ENCODE results near the gene UPP1.
"Not testable (repeated sequence)": the region's sequence is repeated elsewhere in the genome, so short reads cannot be mapped to it uniquely, and the experiment has no call there.

The UPP1 gene

GRCh38 chr7:48112401-48113165 lies 23.5 kb downstream of the UPP1 start:
- DNase-seq (ENCODE audit: low read depth): no peak

GRCh38 chr7:48113275-48113674 lies 24.2 kb downstream of the UPP1 start:
- no peak for DNase-seq (ENCODE audit: low read depth)

- no peak for DNase-seq (ENCODE audit: low read depth)
These were observed 25.1 kb downstream of the UPP1 start for GRCh38 chr7:48114115-48114514.

GRCh38 chr7:48114589-48114988 lies 25.5 kb downstream of the UPP1 start:
- no peak for DNase-seq (ENCODE audit: low read depth)

GRCh38 chr7:48116043-48116442 lies 27.0 kb downstream of the UPP1 start:
- no peak for DNase-seq (ENCODE audit: low read depth)

GRCh38 chr7:48118041-48118440 lies 29.0 kb downstream of the UPP1 start:
- no peak for DNase-seq (ENCODE audit: low read depth)

GRCh38 chr7:48120536-48120935 lies 31.5 kb downstream of the UPP1 start:
- DNase-seq (ENCODE audit: low read depth): not testable (repeated sequence)

GRCh38 chr7:48126037-48126436 lies 37.0 kb downstream of the UPP1 start:
- DNase-seq (ENCODE audit: low read depth): no peak

GRCh38 chr7:48130658-48131108 lies 41.6 kb downstream of the UPP1 start:
- no peak for DNase-seq (ENCODE audit: low read depth)

- DNase-seq (ENCODE audit: low read depth): no peak
These were observed 43.7 kb downstream of the UPP1 start for GRCh38 chr7:48132792-48133191.

- no peak for DNase-seq (ENCODE audit: low read depth)
These were observed 50.4 kb downstream of the UPP1 start for GRCh38 chr7:48139459-48139858.

- no peak for DNase-seq (ENCODE audit: low read depth)
These were observed 51.1 kb downstream of the UPP1 start for GRCh38 chr7:48140001-48140681.

GRCh38 chr7:48141521-48141920 lies 52.5 kb downstream of the UPP1 start:
- no peak for DNase-seq (ENCODE audit: low read depth)

- DNase-seq (ENCODE audit: low read depth): no peak
These were observed 55.3 kb downstream of the UPP1 start for GRCh38 chr7:48144291-48144768.

- DNase-seq (ENCODE audit: low read depth): no peak
These were observed 58.1 kb downstream of the UPP1 start for GRCh38 chr7:48147078-48147591.

GRCh38 chr7:48147690-48148089 lies 58.6 kb downstream of the UPP1 start:
- not testable (repeated sequence) for DNase-seq (ENCODE audit: low read depth)

GRCh38 chr7:48148311-48148710 lies 59.2 kb downstream of the UPP1 start:
- no peak for DNase-seq (ENCODE audit: low read depth)

- DNase-seq (ENCODE audit: low read depth): no peak
These were observed 60.0 kb downstream of the UPP1 start for GRCh38 chr7:48149058-48149457.

- no peak for DNase-seq (ENCODE audit: low read depth)
These were observed 61.0 kb downstream of the UPP1 start for GRCh38 chr7:48150086-48150485.

GRCh38 chr7:48154792-48155413 lies 65.8 kb downstream of the UPP1 start:
- peak; percentile 5 for DNase-seq (ENCODE audit: low read depth)

Data from activated T-helper 1 cell treated with Interleukin-2 at 50 U/mL for 16 hours (primary cell).